NT2/D1 (cell line): Measurements from ENCODE around the gene DNAJC12.

Experiments used
- SUZ12 ChIP-seq: IDR thresholded peaks from 2 replicates; pipeline ENCODE4 v1.6.1; 2011; ENCODE audit not compliant: insufficient read length, insufficient read depth; ENCODE audit errors: extremely low read depth
- YY1 ChIP-seq: IDR thresholded peaks from 2 replicates; pipeline ENCODE4 v1.6.1; 2011; ENCODE audit not compliant: insufficient read length, insufficient read depth
- ZNF274 ChIP-seq: IDR thresholded peaks from 2 replicates; pipeline ENCODE4 v1.6.1; 2011; ENCODE audit warnings: mild to moderate bottlenecking, low read depth, low read length

DNA sequence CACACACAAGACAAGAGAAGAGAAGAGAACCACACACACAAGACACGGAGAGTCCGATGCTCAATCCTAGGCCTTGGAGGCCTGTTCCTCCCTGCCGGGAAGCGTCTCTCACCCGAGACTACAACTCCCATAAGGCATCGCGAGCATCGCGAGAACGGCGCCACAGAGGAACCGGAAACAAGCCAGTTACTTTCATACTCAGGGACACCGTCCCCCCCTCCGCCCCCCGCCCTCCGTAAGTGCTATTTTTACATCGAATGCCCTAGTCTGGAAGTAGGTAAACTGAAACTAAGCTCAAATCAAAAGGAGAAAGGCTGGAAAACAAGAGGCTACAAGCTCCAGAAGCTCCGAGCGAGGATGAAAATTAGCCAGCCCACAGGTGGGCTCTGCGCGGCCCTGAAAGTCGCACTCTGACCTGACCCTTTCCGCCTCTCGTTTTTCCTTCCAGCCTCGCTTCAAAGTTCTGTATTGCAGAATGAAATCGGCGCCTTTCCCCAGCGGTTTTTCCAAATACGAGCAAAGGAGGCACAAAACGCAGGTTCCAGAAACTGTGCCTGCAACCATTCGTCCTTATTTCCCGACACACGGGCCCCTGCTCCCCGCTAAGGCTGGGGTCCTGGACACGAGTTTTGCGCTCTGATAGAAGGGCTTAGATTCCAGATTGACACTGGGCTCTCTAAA lies 11.5 kb upstream of the DNAJC12 start:
- TF ChIP-seq ZNF274 (no peak), YY1 (no peak), SUZ12 (no peak)
